GM23248 (cell line): Measurements from ENCODE around the gene CDK5. TPM values are rescaled to one million over a fixed set of nuclear protein-coding genes. Genes with fewer than 3 reads are reported as not detected.

ENCODE experiments used
- DNase-seq: peaks from one replicate; pipeline ENCODE4 v3.0.0-alpha.2; 2015
- H2AFZ ChIP-seq: fragments of 200-600 bp; sonication (generic); 2 replicates; pipeline ENCODE4 v1.6.1; 2016; ENCODE audit warnings: antibody characterized with exemption
- H3F3A ChIP-seq: fragments of 200-600 bp; sonication (generic); 2 replicates; pipeline ENCODE4 v1.6.1; 2016; ENCODE audit warnings: mild to moderate bottlenecking, antibody characterized with exemption, mixed run types; ENCODE audit not compliant: insufficient read depth
- H3K27ac ChIP-seq: fragments of 200-600 bp; sonication (generic); 2 replicates; pipeline ENCODE4 v1.5.1; 2016; ENCODE audit warnings: mild to moderate bottlenecking
- H3K27me3 ChIP-seq: fragments of 200-600 bp; sonication (generic); replicated peaks from 2 replicates; pipeline ENCODE4 v1.6.1; 2016; ENCODE audit warnings: mild to moderate bottlenecking; ENCODE audit not compliant: insufficient read depth
- H3K36me3 ChIP-seq: fragments of 200-600 bp; sonication (generic); 2 replicates; pipeline ENCODE4 v1.6.1; 2016; ENCODE audit warnings: low read depth, mild to moderate bottlenecking
- H3K4me1 ChIP-seq: fragments of 200-600 bp; sonication (generic); 2 replicates; pipeline ENCODE4 v1.6.1; 2016; ENCODE audit warnings: mild to moderate bottlenecking; ENCODE audit not compliant: insufficient read depth
- H3K4me2 ChIP-seq: fragments of 200-600 bp; sonication (generic); one replicate; pipeline ENCODE4 v1.6.1; 2016; ENCODE audit warnings: mild to moderate bottlenecking; ENCODE audit not compliant: unreplicated experiment
- H3K4me3 ChIP-seq: fragments of 200-600 bp; sonication (generic); 2 replicates; pipeline ENCODE4 v1.5.1; 2016; ENCODE audit warnings: mild to moderate bottlenecking
- H3K79me2 ChIP-seq: fragments of 200-600 bp; sonication (generic); 2 replicates; pipeline ENCODE4 v1.6.1; 2016; ENCODE audit warnings: mild to moderate bottlenecking; ENCODE audit not compliant: insufficient read depth
- H3K9ac ChIP-seq: fragments of 200-600 bp; sonication (generic); 2 replicates; pipeline ENCODE4 v1.6.1; 2016; ENCODE audit warnings: mild to moderate bottlenecking
- H3K9me2 ChIP-seq: fragments of 200-600 bp; sonication (generic); 2 replicates; pipeline ENCODE4 v1.6.1; 2016; ENCODE audit warnings: mixed run types, mild to moderate bottlenecking, moderate library complexity; ENCODE audit not compliant: insufficient read depth
- H3K9me3 ChIP-seq: fragments of 200-600 bp; sonication (generic); one replicate; pipeline ENCODE4 v1.6.1; 2017; ENCODE audit warnings: low read depth
- H4K20me1 ChIP-seq: fragments of 200-600 bp; sonication (generic); 2 replicates; pipeline ENCODE4 v1.6.0; 2016; ENCODE audit not compliant: insufficient read depth
- EZH2 ChIP-seq: fragments of 200-600 bp; sonication (generic); IDR thresholded peaks from 2 replicates; pipeline ENCODE4 v1.6.1; 2018; ENCODE audit warnings: antibody characterized with exemption, mild to moderate bottlenecking; ENCODE audit not compliant: insufficient read depth, poor library complexity, severe bottlenecking
- EZH2phosphoT487 ChIP-seq: fragments of 200-600 bp; sonication (generic); IDR thresholded peaks from 2 replicates; pipeline ENCODE4 v1.6.1; 2018; ENCODE audit warnings: antibody characterized with exemption, moderate library complexity, mild to moderate bottlenecking, low read depth; ENCODE audit not compliant: insufficient read depth
- WGBS, 2 experiments: methylation state at CpG; one replicate each; pipeline ENCODE4 v1.1.6; 2015 to 2017; ENCODE audit warnings: low lambda C conversion rate in 2 of 2, low coverage in 1 of 2; ENCODE audit errors: missing lambda C conversion rate in 2 of 2; 5-methylcytosine and 5-hydroxymethylcytosine counted together
- in situ Hi-C: fragments of 300-500 bp; cut with MboI; formaldehyde crosslinking; loops from 2 replicates; pipeline ENCODE4 v1.15.0; 2020
- polyA plus RNA-seq: library from polyadenylated mRNA; unstranded; fragments of >200 nt; fragmentation: Nextera tagmentation; extraction: Ambion mirVana; gene quantifications from 2 replicates; pipeline ENCODE4 v1.2.1, GENCODE V29; 2016
- total RNA-seq: library from RNA; depleted of rRNA; stranded (reverse); fragments of >200 nt; shearing (Covaris generic); gene quantifications from 2 replicates; pipeline ENCODE4 v1.2.3, GENCODE V29; 2014

The CDK5 gene
- total and polyA plus RNA-seq, 2 experiments from 2014 or later = 27.6 to 27.7 TPM

DNA sequence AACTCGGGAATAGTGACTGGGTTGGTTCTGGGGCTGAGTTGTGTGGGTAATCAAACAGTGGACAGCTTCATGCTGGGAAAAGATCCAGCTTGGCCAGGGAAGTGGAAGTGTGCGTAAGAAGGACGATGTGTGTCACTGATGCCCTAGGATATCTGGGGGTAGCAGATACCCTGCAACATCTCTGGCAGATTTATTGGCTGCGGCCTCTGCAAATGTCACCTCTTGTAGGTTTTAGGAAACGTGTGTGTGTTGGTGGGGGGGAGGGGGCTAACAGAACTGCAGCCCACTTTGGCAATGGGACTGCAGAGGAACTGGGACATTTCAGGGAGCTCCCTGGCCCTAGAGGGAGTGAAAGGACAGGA lies 27.6 kb upstream of the CDK5 start:
- DNase-seq = no peak
- WGBS, 2 experiments = 48 to 62% methylated on average over 5 of the region's 5 CpGs
- peak overlapping the region; percentile 72 for H3K4me2 ChIP-seq
- H3K27ac ChIP-seq = peak overlapping the region; percentile 72
- peaks cover 33% of the 10 kb centered on the region for H3K4me1 ChIP-seq
- in situ Hi-C loops = no loop called here
- no peaks in the 10 kb centered on the region for H3K36me3 ChIP-seq
- TF ChIP-seq EZH2 = no peak
- no peak for TF ChIP-seq EZH2phosphoT487
- no peaks in the 10 kb centered on the region for H3K9me2 ChIP-seq
- no peaks in the 10 kb centered on the region for H3K27me3 ChIP-seq
- peaks cover 52% of the 10 kb centered on the region for H3K79me2 ChIP-seq
- no peaks in the 10 kb centered on the region for H4K20me1 ChIP-seq
- peak overlapping the region; percentile 78; the same call in 1 of the 2 replicates for H2AFZ ChIP-seq
- H3K9ac ChIP-seq = peak overlapping the region; percentile 73
- peaks cover 37% of the 10 kb centered on the region for H3F3A ChIP-seq
- H3K9me3 ChIP-seq = no peaks in the 10 kb centered on the region
- H3K4me3 ChIP-seq = no peak overlapping the region

DNA sequence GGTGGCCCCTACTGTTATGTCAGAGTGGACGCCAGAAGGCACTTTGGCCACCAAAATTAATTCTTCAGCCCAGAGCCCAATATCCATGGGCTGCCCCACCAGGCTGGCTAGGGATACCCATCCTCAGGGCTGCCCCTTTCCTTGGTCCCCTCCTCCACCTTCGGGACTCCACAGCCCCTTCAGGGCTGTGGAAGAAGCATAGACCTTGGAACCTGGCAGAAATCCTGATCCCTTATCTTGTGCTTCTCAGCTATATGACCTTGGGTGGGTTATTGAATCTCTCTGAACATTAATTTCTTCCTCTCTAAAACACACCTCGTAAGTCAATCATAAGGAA lies 26.1 kb upstream of the CDK5 start:
- Histone ChIP-seq H3K4me3 (peak overlapping the region; percentile 91), H3K4me1 (peaks cover 22% of the 10 kb centered on the region), H3K9me3 (no peaks in the 10 kb centered on the region), H3K27me3 (no peaks in the 10 kb centered on the region), H3K36me3 (no peaks in the 10 kb centered on the region), H2AFZ (peak overlapping the region; percentile 84), H3K79me2 (peaks cover 52% of the 10 kb centered on the region), H3K9ac (0 out of 2 replicates have a peak overlapping the region, but pooled peaks have one; percentile 96), H3K9me2 (no peaks in the 10 kb centered on the region), H3K27ac (peak overlapping the region; percentile 63; the same call in 1 of the 2 replicates), H4K20me1 (no peaks in the 10 kb centered on the region), H3K4me2 (peak overlapping the region; percentile 87), H3F3A (peaks cover 27% of the 10 kb centered on the region)
- DNase-seq = no peak
- 32 to 40% methylated on average over 3 of the region's 3 CpGs for WGBS, 2 experiments
- TF ChIP-seq EZH2phosphoT487 (no peak), EZH2 (no peak)
- in situ Hi-C loops = no loop called here

DNA sequence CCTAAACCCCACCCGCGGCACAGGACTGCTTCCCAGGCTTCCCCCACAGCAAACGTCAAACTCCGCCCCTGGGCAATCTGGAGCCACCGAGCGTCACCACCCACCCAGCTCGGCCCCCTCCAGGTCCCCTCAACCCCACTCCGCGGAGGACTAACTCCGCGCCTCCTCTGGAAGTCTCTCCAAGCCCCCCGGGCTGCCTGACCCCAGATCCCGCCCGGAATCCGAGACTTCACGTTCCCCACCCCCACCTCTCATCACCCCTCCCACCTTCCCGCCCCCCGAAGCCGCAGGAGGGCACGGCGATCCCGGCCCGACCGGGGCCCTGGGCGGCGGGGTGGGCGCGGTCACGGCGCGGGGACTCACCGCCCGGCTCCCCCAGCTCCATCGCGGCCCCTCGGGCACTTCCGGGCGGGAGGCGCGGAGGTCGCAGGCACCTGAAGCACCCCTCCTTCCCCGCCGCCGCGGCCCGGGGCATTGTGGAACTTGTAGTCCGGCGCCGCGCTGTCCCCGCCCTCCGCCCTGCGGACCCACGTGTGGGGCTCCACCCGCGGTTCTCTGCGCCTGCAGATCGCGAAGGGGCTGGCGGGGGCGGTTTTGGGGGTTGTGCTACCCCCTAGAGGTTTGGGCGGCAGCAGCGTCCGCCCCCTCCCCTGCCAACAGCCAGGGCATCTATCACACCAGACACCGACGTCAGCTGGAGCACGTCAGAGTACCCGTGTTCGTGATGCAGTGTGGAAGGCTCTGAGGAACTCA lies 25.6 kb upstream of the CDK5 start, which contains the start of gene TMUB1:
Gene TMUB1 (minus strand): TSS at position 423 of the 753 bp plus-strand sequence. CDS start 930 bp downstream, outside the sequence.
- peak within 1 kb of the TSS; percentile 87 for H3K4me2 ChIP-seq
- H3K4me3 ChIP-seq = peak within 1 kb of the TSS; percentile 91
- no peaks in the 10 kb centered on the region for H3K27me3 ChIP-seq
- H3K4me1 ChIP-seq = peaks cover 22% of the 10 kb centered on the region
- WGBS, 2 experiments = 1 to 2% methylated on average over 22 to 67 of the region's 69 CpGs
- peak within 1 kb of the TSS; percentile 96 for H3K9ac ChIP-seq
- DNase-seq = peak; percentile 82
- no peaks in the 10 kb centered on the region for H3K9me3 ChIP-seq
- peaks cover 52% of the 10 kb centered on the region for H3K79me2 ChIP-seq
- TF ChIP-seq EZH2 (no peak), EZH2phosphoT487 (no peak)
- no peaks in the 10 kb centered on the region for H4K20me1 ChIP-seq
- in situ Hi-C loops = no loop called here
- H3K27ac ChIP-seq = peak within 1 kb of the TSS; percentile 63
- no peaks in the 10 kb centered on the region for H3K36me3 ChIP-seq
- no peaks in the 10 kb centered on the region for H3K9me2 ChIP-seq
- H3F3A ChIP-seq = peaks cover 22% of the 10 kb centered on the region
- H2AFZ ChIP-seq = peak within 1 kb of the TSS; percentile 84

DNA sequence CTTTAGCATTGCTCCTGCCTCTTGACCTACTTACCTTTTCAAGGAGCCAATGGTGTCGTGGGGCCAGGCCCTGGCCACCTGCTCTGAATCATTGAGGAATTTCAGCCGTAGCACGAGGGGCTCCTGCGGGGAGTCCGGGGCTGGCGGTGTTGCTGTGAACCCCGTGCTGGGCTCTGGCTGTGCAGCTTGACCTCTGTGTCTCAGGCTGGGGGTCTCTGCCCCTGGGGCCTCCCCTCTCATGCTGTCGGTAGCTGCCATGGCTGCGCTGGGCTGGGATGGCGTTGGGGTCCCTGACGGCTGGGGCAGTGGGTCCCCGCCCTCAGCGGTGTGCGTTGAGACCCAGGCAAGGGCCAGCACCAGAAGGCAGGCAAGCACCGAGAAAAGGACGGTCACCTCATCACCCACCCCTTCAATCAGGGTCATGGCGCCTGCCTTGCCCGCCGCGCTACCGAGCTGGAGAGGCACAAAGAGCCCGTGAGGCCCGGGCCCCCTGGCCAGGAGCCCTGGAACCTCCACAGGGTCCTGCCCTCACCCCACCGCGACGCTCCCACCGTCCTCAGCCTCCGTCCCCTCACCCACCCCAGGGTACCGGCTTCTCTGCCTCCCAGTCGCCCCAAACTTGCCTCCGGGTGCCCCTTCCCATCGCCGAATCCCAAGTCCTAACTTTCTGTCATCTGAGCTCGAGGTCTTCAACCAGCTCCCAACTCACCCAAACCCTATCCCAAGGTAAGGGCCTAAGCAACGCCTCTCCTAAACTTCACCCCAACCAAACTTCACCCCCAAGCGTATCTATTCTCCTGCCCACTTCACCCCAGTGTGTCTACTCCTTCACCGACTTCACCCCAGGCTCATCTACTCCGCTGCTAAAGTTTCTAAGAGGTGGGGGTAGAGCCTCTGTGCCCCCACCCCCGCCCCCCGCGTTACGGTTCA lies 24.7 kb upstream of the CDK5 start:
- Histone ChIP-seq H3K9me3 (no peaks in the 10 kb centered on the region), H3K79me2 (peaks cover 50% of the 10 kb centered on the region), H3K4me2 (peak overlapping the region; percentile 87), H3K9ac (peak overlapping the region; percentile 96), H3K27ac (peak overlapping the region; percentile 89), H3K27me3 (no peaks in the 10 kb centered on the region), H4K20me1 (no peaks in the 10 kb centered on the region), H2AFZ (peak overlapping the region; percentile 84), H3K4me1 (peaks cover 17% of the 10 kb centered on the region), H3K4me3 (peak overlapping the region; percentile 91), H3K36me3 (no peaks in the 10 kb centered on the region), H3F3A (peaks cover 24% of the 10 kb centered on the region), H3K9me2 (no peaks in the 10 kb centered on the region)
- no peak for DNase-seq
- in situ Hi-C loops = no loop called here
- 38% methylated on average over 36 to 41 of the region's 42 CpGs for WGBS, 2 experiments
- TF ChIP-seq EZH2 (no peak), EZH2phosphoT487 (no peak)
